H9 (cell line): ENCODE data around the gene ABHD13. TPM values are rescaled to one million over a fixed set of nuclear protein-coding genes. Genes with fewer than 3 reads are reported as not detected.

Experiments
- DNase-seq: peaks from one replicate; pipeline ENCODE4 v3.0.0-alpha.2; 2017
- H2AFZ ChIP-seq: one replicate; pipeline ENCODE4 v1.6.1; 2013; ENCODE audit warnings: mild to moderate bottlenecking, low read length, control low read depth, moderate library complexity
- H2AK5ac ChIP-seq: 2 replicates; pipeline ENCODE4 v1.6.1; 2013; ENCODE audit warnings: low read length, control low read depth, mixed read lengths; ENCODE audit not compliant: insufficient read length
- H2BK120ac ChIP-seq: one replicate; pipeline ENCODE4 v1.6.1; 2013; ENCODE audit warnings: low read depth, mild to moderate bottlenecking, low read length, control low read depth, inconsistent platforms; ENCODE audit not compliant: poor library complexity, severe bottlenecking
- H2BK12ac ChIP-seq: 2 replicates; pipeline ENCODE4 v1.6.1; 2013; ENCODE audit warnings: low read length, control low read depth, mixed read lengths, low read depth; ENCODE audit not compliant: insufficient read length
- H2BK15ac ChIP-seq: 2 replicates; pipeline ENCODE4 v1.6.1; 2013; ENCODE audit warnings: low read depth, low read length, control low read depth
- H2BK20ac ChIP-seq: one replicate; pipeline ENCODE4 v1.6.1; 2013; ENCODE audit warnings: low read depth, mild to moderate bottlenecking, low read length, control low read depth, inconsistent platforms; ENCODE audit not compliant: poor library complexity, severe bottlenecking
- H2BK5ac ChIP-seq: 2 replicates; pipeline ENCODE4 v1.6.1; 2013; ENCODE audit warnings: low read length, control low read depth, mixed read lengths; ENCODE audit not compliant: insufficient read length
- H3K14ac ChIP-seq: 2 replicates; pipeline ENCODE4 v1.6.1; 2013; ENCODE audit warnings: low read length, control low read depth; ENCODE audit not compliant: insufficient read depth
- H3K18ac ChIP-seq: 2 replicates; pipeline ENCODE4 v1.6.1; 2013; ENCODE audit warnings: low read depth, mild to moderate bottlenecking, mixed read lengths, low read length, control low read depth; ENCODE audit not compliant: insufficient read length
- H3K23ac ChIP-seq: 2 replicates; pipeline ENCODE4 v1.6.1; 2013; ENCODE audit warnings: low read length, control low read depth, mixed read lengths, low read depth; ENCODE audit not compliant: insufficient read length
- H3K23me2 ChIP-seq: 2 replicates; pipeline ENCODE4 v1.6.1; 2013; ENCODE audit warnings: low read depth, mild to moderate bottlenecking, mixed read lengths, low read length, control low read depth; ENCODE audit not compliant: insufficient read length, poor library complexity, severe bottlenecking
- H3K27ac ChIP-seq: 2 replicates; pipeline ENCODE4 v1.5.1; 2013; ENCODE audit warnings: low read length, control low read depth, mixed read lengths, low read depth; ENCODE audit not compliant: insufficient read length
- H3K27me3 ChIP-seq: 2 replicates; pipeline ENCODE4 v1.6.1; 2013; ENCODE audit warnings: low read length, control low read depth, inconsistent platforms; ENCODE audit not compliant: insufficient read depth
- H3K4ac ChIP-seq: 2 replicates; pipeline ENCODE4 v1.6.1; 2013; ENCODE audit warnings: low read depth, mild to moderate bottlenecking, control low read depth, inconsistent platforms, low read length, moderate library complexity
- H3K4me1 ChIP-seq: 2 replicates; pipeline ENCODE4 v1.6.1; 2013; ENCODE audit warnings: low read length, control low read depth, inconsistent platforms; ENCODE audit not compliant: insufficient read depth
- H3K4me2 ChIP-seq: 2 replicates; pipeline ENCODE4 v1.6.1; 2013; ENCODE audit warnings: low read length, control low read depth, mixed read lengths; ENCODE audit not compliant: insufficient read length, insufficient read depth
- H3K56ac ChIP-seq: 2 replicates; pipeline ENCODE4 v1.6.1; 2013; ENCODE audit warnings: low read depth, mild to moderate bottlenecking, mixed read lengths, low read length, control low read depth; ENCODE audit not compliant: insufficient read length
- H3K79me1 ChIP-seq: 2 replicates; pipeline ENCODE4 v1.6.1; 2013; ENCODE audit warnings: low read depth, mild to moderate bottlenecking, moderate library complexity, low read length, control low read depth, inconsistent platforms; ENCODE audit not compliant: insufficient read depth, poor library complexity, severe bottlenecking
- H3K79me2 ChIP-seq: 2 replicates; pipeline ENCODE4 v1.6.1; 2013; ENCODE audit warnings: low read length, control low read depth, inconsistent platforms; ENCODE audit not compliant: insufficient read depth
- H3K9ac ChIP-seq: 2 replicates; pipeline ENCODE4 v1.6.1; 2013; ENCODE audit warnings: low read length, control low read depth, mixed read lengths; ENCODE audit not compliant: insufficient read length; ENCODE audit errors: extremely low read depth
- H3K9me3 ChIP-seq: one replicate; pipeline ENCODE4 v1.6.1; 2013; ENCODE audit warnings: low read depth, low read length, inconsistent platforms; ENCODE audit not compliant: control insufficient read depth
- H3T11ph ChIP-seq: one replicate; pipeline ENCODE4 v1.6.1; 2013; ENCODE audit warnings: mild to moderate bottlenecking, low read length, control low read depth, inconsistent platforms
- H4K20me1 ChIP-seq: one replicate; pipeline ENCODE4 v1.6.1; 2013; ENCODE audit not compliant: control insufficient read depth, insufficient read length, insufficient read depth
- H4K5ac ChIP-seq: 2 replicates; pipeline ENCODE4 v1.6.1; 2013; ENCODE audit warnings: low read depth, mild to moderate bottlenecking, mixed read lengths, low read length, control low read depth; ENCODE audit not compliant: insufficient read length
- H4K8ac ChIP-seq: replicated peaks from 2 replicates; pipeline ENCODE4 v1.6.1; 2013; ENCODE audit warnings: low read length, control low read depth, mixed read lengths, low read depth; ENCODE audit not compliant: insufficient read length
- H4K91ac ChIP-seq: 2 replicates; pipeline ENCODE4 v1.6.1; 2013; ENCODE audit warnings: low read depth, mild to moderate bottlenecking, moderate library complexity, mixed read lengths, low read length, control low read depth; ENCODE audit not compliant: insufficient read length
- H3K27ac Mint-ChIP-seq, 3 experiments: 2 replicates in 2 of 3; 3 replicates in 1 of 3; pipeline ENCODE4 v1.8.0; 2020 to 2021; ENCODE audit warnings: mixed read lengths in 3 of 3, mild to moderate bottlenecking in 1 of 3, moderate library complexity in 1 of 3
- H3K27me3 Mint-ChIP-seq: 2 replicates; pipeline ENCODE4 v1.8.0; 2021; ENCODE audit warnings: low read depth, mild to moderate bottlenecking, moderate library complexity, mixed read lengths
- H3K36me3 Mint-ChIP-seq, 3 experiments: 2 replicates in 2 of 3; 3 replicates in 1 of 3; pipeline ENCODE4 v1.8.0; 2020 to 2021; ENCODE audit warnings: low read depth in 3 of 3, mixed read lengths in 3 of 3; ENCODE audit not compliant: insufficient read depth in 1 of 3
- H3K4me1 Mint-ChIP-seq, 2 experiments: 2 replicates each; pipeline ENCODE4 v1.8.0; 2020; ENCODE audit warnings: mixed read lengths in 2 of 2
- H3K4me3 Mint-ChIP-seq, 2 experiments: 2 replicates in 1 of 2; 3 replicates in 1 of 2; pipeline ENCODE4 v1.8.0; 2020 to 2021; ENCODE audit warnings: mild to moderate bottlenecking in 2 of 2, mixed read lengths in 2 of 2, moderate library complexity in 1 of 2
- H3K9me3 Mint-ChIP-seq, 2 experiments: 2 replicates in 1 of 2; 3 replicates in 1 of 2; pipeline ENCODE4 v1.8.0; 2020; ENCODE audit warnings: mild to moderate bottlenecking in 2 of 2, mixed read lengths in 2 of 2, moderate library complexity in 1 of 2
- CTCF ChIP-seq: fragments of 200-600 bp; sonication (generic); conservative IDR thresholded peaks from 3 replicates; pipeline ENCODE4 v1.8.0; 2021; ENCODE audit warnings: antibody characterized with exemption, mild to moderate bottlenecking
- WGBS: extraction: QIAGEN DNeasy Blood & Tissue Kit; methylation state at CpG from one replicate; pipeline ENCODE4 v1.1.7; 2013; ENCODE audit warnings: missing lambda C conversion rate, low lambda C conversion rate, mixed read lengths; ENCODE audit not compliant: insufficient read length; ENCODE audit errors: extremely low coverage; 5-methylcytosine and 5-hydroxymethylcytosine counted together
- total RNA-seq: library from RNA; stranded (reverse); gene quantifications from 2 replicates; pipeline ENCODE4 v1.2.1, GENCODE V29; 2021

Gene ABHD13
- total RNA-seq, 1 experiment from 2014 or later = 6.2 TPM

DNA sequence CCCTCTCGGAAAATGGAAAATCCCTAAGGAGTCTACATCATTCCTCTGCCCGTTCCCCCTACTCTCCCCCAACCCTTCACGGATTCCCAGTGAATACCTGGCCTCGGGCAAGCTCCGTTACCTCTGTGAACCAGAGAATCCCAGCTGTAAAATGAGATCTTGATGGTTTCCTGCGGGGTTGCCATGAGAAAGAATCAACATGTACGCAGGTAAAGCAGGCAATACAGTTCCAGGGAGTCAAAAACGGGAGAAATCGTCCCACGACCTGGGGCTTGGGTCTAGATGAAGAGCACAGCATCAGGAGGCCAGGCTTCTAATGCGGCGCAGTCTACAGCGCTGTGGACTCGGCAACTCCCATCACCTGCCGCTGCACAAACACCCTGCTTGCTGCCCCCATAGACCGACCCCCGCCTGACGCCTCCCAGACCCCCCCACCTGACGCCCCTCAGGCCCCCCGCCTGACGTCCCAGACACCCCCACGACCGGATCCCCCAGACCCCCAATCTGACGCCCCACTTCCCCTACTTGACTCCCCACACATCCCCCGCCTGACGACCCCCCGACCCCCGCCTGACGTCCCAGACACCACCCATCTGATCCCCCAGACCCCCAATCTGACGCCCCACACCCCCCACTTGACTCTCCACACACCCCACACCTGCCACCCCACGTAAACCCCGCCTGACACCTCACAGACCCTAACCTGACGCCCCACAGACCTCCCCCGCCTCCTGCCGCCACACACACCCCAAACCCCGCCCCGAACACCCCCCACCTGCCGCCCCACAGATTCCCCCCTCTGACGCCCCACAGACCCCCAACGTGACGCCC is 3.5 kb upstream of the ABHD13 start:
- DNase-seq = peak; percentile 50
- Histone ChIP-seq H3K18ac (no peak overlapping the region), H3K79me2 (peaks cover 2% of the 10 kb centered on the region; the same call in 1 of the 2 replicates), H3K4me1 (no peaks in the 10 kb centered on the region), H3K9me3 (no peaks in the 10 kb centered on the region), H3K79me1 (no peaks in the 10 kb centered on the region), H2BK5ac (no peak overlapping the region), H3K27me3 (no peaks in the 10 kb centered on the region), H3K4me2 (peak overlapping the region; percentile 80), H4K91ac (no peak overlapping the region), H2BK120ac (no peak overlapping the region), H3K23me2 (peaks cover 3% of the 10 kb centered on the region), H2AFZ (no peak overlapping the region), H3K56ac (no peak overlapping the region), H2BK12ac (no peak overlapping the region), H2BK15ac (no peak overlapping the region), H3K23ac (no peak overlapping the region), H3K14ac (no peak overlapping the region), H3K27ac (no peak overlapping the region), H4K8ac (no peak overlapping the region), H4K5ac (no peak overlapping the region), H3T11ph (no peak overlapping the region), H2AK5ac (no peak overlapping the region), H4K20me1 (no peaks in the 10 kb centered on the region), H3K9ac (peak overlapping the region; percentile 24), H3K4ac (no peak overlapping the region), H2BK20ac (no peak overlapping the region)
- Mint-ChIP-seq H3K27ac (peak overlapping the region in 2 of 3 experiments; percentile 36 to 61; a peak in 2 of 7 replicates), H3K4me1 (peaks cover 13 to 23% of the 10 kb centered on the region in 2 experiments), H3K36me3 (peaks cover 4 to 9% (median 4%) of the 10 kb centered on the region in 3 experiments; a peak in 4 of 7 replicates), H3K9me3 (no peaks in the 10 kb centered on the region), H3K27me3 (no peaks in the 10 kb centered on the region; the same call in 1 of the 2 replicates), H3K4me3 (peak overlapping the region; percentile 72 to 85)
- TF ChIP-seq CTCF = no peak
- WGBS = no CpG with 5 or more reads among the region's 41 CpGs
